Measurements from ENCODE around the gene SOCS3. TPM values are rescaled to one million over a fixed set of nuclear protein-coding genes. Genes with fewer than 3 reads are reported as not detected.

The SOCS3 gene
- total and polyA plus RNA-seq, 2 experiments from 2014 or later: 13.2 to 32.9 TPM

DNA sequence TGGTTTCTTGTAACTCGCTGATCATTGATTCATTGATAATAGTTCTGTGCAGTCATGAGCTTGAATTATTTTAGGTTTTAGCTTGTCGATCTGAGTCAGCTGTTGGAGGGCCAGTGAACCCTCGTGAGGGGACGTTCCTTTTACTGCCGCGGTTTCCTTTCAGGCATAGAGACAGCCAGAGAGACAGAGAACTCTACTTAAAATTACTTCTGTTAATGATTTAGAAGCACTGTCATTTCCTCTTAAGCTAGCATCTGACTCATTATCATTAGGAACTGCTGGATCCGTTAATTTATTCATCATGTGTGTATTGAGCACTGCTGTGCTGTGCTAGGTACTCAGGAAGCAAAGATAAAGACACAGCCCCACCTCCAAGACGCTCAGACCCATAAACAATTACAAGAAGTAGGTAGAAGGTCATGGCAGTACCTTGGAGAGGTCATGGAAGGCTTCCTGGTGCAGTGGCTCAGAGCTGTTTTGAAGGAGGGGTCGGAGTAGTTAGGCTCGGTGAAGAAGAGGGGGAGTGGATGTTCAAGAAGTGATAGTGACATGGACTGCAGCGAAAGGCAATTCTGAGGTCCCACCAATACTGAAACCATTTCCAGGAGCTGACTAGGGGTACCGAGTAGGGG is 21.8 kb upstream of the SOCS3 start:
- H3K4me1 ChIP-seq (ENCODE audit: insufficient read depth): peaks cover 66% of the 10 kb centered on the region

DNA sequence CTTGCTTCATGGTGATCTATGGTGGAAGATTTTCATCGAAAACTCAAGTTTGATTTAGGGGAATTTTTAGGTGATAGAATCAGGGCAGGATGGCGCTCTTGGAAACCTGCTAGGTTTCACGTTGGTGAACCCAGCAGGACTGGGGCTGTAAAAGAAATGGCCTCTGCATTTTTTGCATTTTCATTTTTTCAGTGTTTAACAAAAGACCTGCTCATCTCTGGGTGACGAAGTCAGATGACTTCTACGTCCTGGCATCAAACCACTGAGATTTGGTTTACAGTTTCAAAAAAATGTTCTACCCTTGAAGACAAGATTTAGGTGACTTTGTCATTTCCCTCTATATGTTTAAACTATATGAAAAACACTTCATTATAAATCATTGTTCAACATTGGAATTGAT is 20.5 kb upstream of the SOCS3 start:
- TF ChIP-seq NANOG (IDR thresholded peaks at IDR 0.05; ENCODE audit: borderline replicate concordance): no peak

More for the DNA sequence above, 21.8 kb upstream of the SOCS3 start:
- Histone ChIP-seq H3K4me2 (peak overlapping the region; percentile 90; the same call in 1 of the 2 replicates), H3K79me2 (replicated peaks; ENCODE audit: insufficient read depth) (peaks cover 82% of the 10 kb centered on the region), H3K27me3 (ENCODE audit: insufficient read depth) (no peaks in the 10 kb centered on the region), H3K4me3 (peak overlapping the region; percentile 12; the same call in 1 of the 2 replicates), H3K36me3 (ENCODE audit: insufficient read depth) (no peaks in the 10 kb centered on the region; the same call in 1 of the 2 replicates), H3K27ac (ENCODE audit: low read depth) (peak overlapping the region; percentile 57), H3K9me2 (ENCODE audit: insufficient read depth) (no peaks in the 10 kb centered on the region), H4K20me1 (replicated peaks; ENCODE audit: insufficient read depth) (peaks cover 71% of the 10 kb centered on the region), H2AFZ (no peak overlapping the region), H3F3A (replicated peaks; ENCODE audit: low read depth) (peaks cover 19% of the 10 kb centered on the region; the same call in 1 of the 2 replicates)
- Mint-ChIP-seq H3K4me3 (peak overlapping the region; percentile 99), H3K4me1 (peaks cover 69% of the 10 kb centered on the region), H3K27me3 (ENCODE audit: insufficient read depth, low read depth, poor library complexity) (peaks cover 5% of the 10 kb centered on the region), H3K36me3 (ENCODE audit: low read depth) (peaks cover 16% of the 10 kb centered on the region), H3K27ac (peak overlapping the region; percentile 65), H3K9me3 (no peaks in the 10 kb centered on the region; the same call in 2 of the 3 replicates)
- ATAC-seq (peak; percentile 20), DNase-seq (ENCODE audit: low spot score) (peak; percentile 55)
- TF ChIP-seq ZNF114 (CRISPR knock-in tag; IDR thresholded peaks at IDR 0.05) (no peak), EZH2 (IDR thresholded peaks at IDR 0.05; ENCODE audit: low read depth, unreplicated experiment) (no peak)
- TF ChIP-seq, protein P1, sequence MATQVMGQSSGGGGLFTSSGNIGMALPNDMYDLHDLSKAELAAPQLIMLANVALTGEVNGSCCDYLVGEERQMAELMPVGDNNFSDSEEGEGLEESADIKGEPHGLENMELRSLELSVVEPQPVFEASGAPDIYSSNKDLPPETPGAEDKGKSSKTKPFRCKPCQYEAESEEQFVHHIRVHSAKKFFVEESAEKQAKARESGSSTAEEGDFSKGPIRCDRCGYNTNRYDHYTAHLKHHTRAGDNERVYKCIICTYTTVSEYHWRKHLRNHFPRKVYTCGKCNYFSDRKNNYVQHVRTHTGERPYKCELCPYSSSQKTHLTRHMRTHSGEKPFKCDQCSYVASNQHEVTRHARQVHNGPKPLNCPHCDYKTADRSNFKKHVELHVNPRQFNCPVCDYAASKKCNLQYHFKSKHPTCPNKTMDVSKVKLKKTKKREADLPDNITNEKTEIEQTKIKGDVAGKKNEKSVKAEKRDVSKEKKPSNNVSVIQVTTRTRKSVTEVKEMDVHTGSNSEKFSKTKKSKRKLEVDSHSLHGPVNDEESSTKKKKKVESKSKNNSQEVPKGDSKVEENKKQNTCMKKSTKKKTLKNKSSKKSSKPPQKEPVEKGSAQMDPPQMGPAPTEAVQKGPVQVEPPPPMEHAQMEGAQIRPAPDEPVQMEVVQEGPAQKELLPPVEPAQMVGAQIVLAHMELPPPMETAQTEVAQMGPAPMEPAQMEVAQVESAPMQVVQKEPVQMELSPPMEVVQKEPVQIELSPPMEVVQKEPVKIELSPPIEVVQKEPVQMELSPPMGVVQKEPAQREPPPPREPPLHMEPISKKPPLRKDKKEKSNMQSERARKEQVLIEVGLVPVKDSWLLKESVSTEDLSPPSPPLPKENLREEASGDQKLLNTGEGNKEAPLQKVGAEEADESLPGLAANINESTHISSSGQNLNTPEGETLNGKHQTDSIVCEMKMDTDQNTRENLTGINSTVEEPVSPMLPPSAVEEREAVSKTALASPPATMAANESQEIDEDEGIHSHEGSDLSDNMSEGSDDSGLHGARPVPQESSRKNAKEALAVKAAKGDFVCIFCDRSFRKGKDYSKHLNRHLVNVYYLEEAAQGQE (IDR thresholded peaks at IDR 0.05; ENCODE audit: unreplicated experiment): peak; percentile 66

DNA sequence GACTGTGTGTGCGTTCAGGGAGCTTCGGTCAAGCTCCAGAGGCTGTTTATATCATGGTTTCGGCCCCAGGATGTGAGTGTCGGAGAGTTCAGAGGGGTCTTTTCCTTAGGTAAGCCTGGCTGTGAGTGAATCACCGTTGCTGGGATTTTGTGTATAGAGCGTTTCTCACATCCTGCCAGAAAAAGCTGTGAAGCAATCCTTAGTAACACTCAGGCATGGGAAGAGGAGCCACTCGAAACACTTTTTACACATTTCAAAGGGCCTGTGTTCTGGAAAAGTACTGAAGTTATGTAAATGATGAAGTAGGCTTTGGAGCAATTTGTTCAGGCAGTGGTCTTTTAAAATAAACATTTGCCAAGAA is 19.2 kb upstream of the SOCS3 start:
- H3K4me1 Mint-ChIP-seq: peaks cover 69% of the 10 kb centered on the region
- peaks cover 56% of the 10 kb centered on the region for H3K79me2 ChIP-seq (replicated peaks; ENCODE audit: insufficient read depth)

More for the DNA sequence above, 20.5 kb upstream of the SOCS3 start:
- DNase-seq (ENCODE audit: low spot score): no peak
- peak overlapping the region; percentile 100; the same call in 1 of the 2 replicates for H3K4me3 ChIP-seq
- H2AFZ ChIP-seq: no peak overlapping the region
- H3K4me3 Mint-ChIP-seq: peak overlapping the region; percentile 99
- peak overlapping the region; percentile 85 for H3K27ac ChIP-seq (ENCODE audit: low read depth)
- H3K79me2 ChIP-seq (replicated peaks; ENCODE audit: insufficient read depth): peaks cover 68% of the 10 kb centered on the region
- no peak for ATAC-seq
- H3K27me3 ChIP-seq (ENCODE audit: insufficient read depth): no peaks in the 10 kb centered on the region
- H3K9me2 ChIP-seq (ENCODE audit: insufficient read depth): no peaks in the 10 kb centered on the region
- H3K27me3 Mint-ChIP-seq (ENCODE audit: insufficient read depth, low read depth, poor library complexity): peaks cover 5% of the 10 kb centered on the region
- no peaks in the 10 kb centered on the region for H3K9me3 Mint-ChIP-seq
- H3K4me2 ChIP-seq: peak overlapping the region; percentile 90; the same call in 1 of the 2 replicates
- H3K27ac Mint-ChIP-seq: peak overlapping the region; percentile 24; the same call in 1 of the 2 replicates
- peaks cover 59% of the 10 kb centered on the region for H3K4me1 ChIP-seq (ENCODE audit: insufficient read depth)
- H3K36me3 Mint-ChIP-seq (ENCODE audit: low read depth): peaks cover 16% of the 10 kb centered on the region
- H4K20me1 ChIP-seq (replicated peaks; ENCODE audit: insufficient read depth): peaks cover 57% of the 10 kb centered on the region
- H3K36me3 ChIP-seq (ENCODE audit: insufficient read depth): no peaks in the 10 kb centered on the region; the same call in 1 of the 2 replicates
- peaks cover 24% of the 10 kb centered on the region for H3F3A ChIP-seq (replicated peaks; ENCODE audit: low read depth)
- peaks cover 63% of the 10 kb centered on the region for H3K4me1 Mint-ChIP-seq

More for the DNA sequence above, 19.2 kb upstream of the SOCS3 start:
- peak overlapping the region; percentile 90 for H3K4me2 ChIP-seq
- peaks cover 46% of the 10 kb centered on the region for H4K20me1 ChIP-seq (replicated peaks; ENCODE audit: insufficient read depth)
- Mint-ChIP-seq H3K36me3 (ENCODE audit: low read depth) (peaks cover 13% of the 10 kb centered on the region), H3K27me3 (ENCODE audit: insufficient read depth, low read depth, poor library complexity) (peaks cover 13% of the 10 kb centered on the region), H3K27ac (peak overlapping the region; percentile 91), H3K9me3 (no peaks in the 10 kb centered on the region), H3K4me3 (peak overlapping the region; percentile 99)
- ATAC-seq: no peak
- no peak for DNase-seq (ENCODE audit: low spot score)
- TF ChIP-seq STAT1 (IDR thresholded peaks at IDR 0.05; ENCODE audit: unreplicated experiment): no peak
- TF ChIP-seq CREB1 (CRISPR knock-in tag; IDR thresholded peaks at IDR 0.05; ENCODE audit: low read depth): no peak
- TF ChIP-seq, protein P1 (IDR thresholded peaks at IDR 0.05; ENCODE audit: unreplicated experiment): no peak
- no peak for TF ChIP-seq JUNB (IDR thresholded peaks at IDR 0.05; ENCODE audit: unreplicated experiment)
- no peak for TF ChIP-seq POLR2AphosphoS5 (IDR thresholded peaks at IDR 0.05; ENCODE audit: low read depth)
- TF ChIP-seq ZNF114 (CRISPR knock-in tag; IDR thresholded peaks at IDR 0.05): no peak
- no peak for TF ChIP-seq EZH2phosphoT487 (IDR thresholded peaks at IDR 0.05; ENCODE audit: unreplicated experiment)
- TF ChIP-seq, protein P2, sequence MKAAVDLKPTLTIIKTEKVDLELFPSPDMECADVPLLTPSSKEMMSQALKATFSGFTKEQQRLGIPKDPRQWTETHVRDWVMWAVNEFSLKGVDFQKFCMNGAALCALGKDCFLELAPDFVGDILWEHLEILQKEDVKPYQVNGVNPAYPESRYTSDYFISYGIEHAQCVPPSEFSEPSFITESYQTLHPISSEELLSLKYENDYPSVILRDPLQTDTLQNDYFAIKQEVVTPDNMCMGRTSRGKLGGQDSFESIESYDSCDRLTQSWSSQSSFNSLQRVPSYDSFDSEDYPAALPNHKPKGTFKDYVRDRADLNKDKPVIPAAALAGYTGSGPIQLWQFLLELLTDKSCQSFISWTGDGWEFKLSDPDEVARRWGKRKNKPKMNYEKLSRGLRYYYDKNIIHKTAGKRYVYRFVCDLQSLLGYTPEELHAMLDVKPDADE (IDR thresholded peaks at IDR 0.05): no peak
- H3K9me2 ChIP-seq (ENCODE audit: insufficient read depth): no peaks in the 10 kb centered on the region
- H2AFZ ChIP-seq: no peak overlapping the region
- H3K4me1 ChIP-seq (ENCODE audit: insufficient read depth): peaks cover 60% of the 10 kb centered on the region
- H3K4me3 ChIP-seq: peak overlapping the region; percentile 100
- peaks cover 25% of the 10 kb centered on the region for H3F3A ChIP-seq (replicated peaks; ENCODE audit: low read depth)
- H3K27me3 ChIP-seq (ENCODE audit: insufficient read depth): no peaks in the 10 kb centered on the region
- H3K27ac ChIP-seq (ENCODE audit: low read depth): peak overlapping the region; percentile 85
- H3K36me3 ChIP-seq (ENCODE audit: insufficient read depth): no peaks in the 10 kb centered on the region; the same call in 1 of the 2 replicates
